A673 (cell line): ENCODE measurements around the gene MORN3. TPM values are rescaled to one million over a fixed set of nuclear protein-coding genes. Genes with fewer than 3 reads are reported as not detected.

ENCODE experiments used
- BruUV-seq: library from RNA; stranded (reverse); fragments of 400-500 nt; replicated peaks from 2 replicates; lab custom pipeline; 2021; lab: Mats Ljungman, UMichigan
- CTCF ChIA-PET: fragments of 300-600 bp; sonication (Branson Sonifier 250); formaldehyde crosslinking; loops from one replicate; lab custom pipeline; 2022; ENCODE audit warnings: antibody characterized with exemption; lab: Charles Lee
- POLR2A ChIA-PET: fragments of 300-600 bp; sonication (Branson Sonifier 250); formaldehyde crosslinking; loops from one replicate; lab custom pipeline; 2022; ENCODE audit warnings: antibody characterized with exemption; ENCODE audit not compliant: low non-redundant PET; lab: Charles Lee
- DNase-seq: peaks from one replicate; pipeline ENCODE4 v3.0.0-alpha.2; 2015; ENCODE audit warnings: low spot score
- H3K27ac ChIP-seq: fragments of 200-600 bp; sonication (generic); 2 replicates; pipeline ENCODE4 v1.5.1; 2016; ENCODE audit warnings: mixed run types, low read depth, mild to moderate bottlenecking, mixed read lengths, antibody characterized with exemption, low read length; ENCODE audit not compliant: poor library complexity, severe bottlenecking
- H3K27me3 ChIP-seq: fragments of 200-600 bp; sonication (generic); replicated peaks from 2 replicates; pipeline ENCODE4 v1.6.1; 2017; ENCODE audit warnings: mixed run types, low read depth, mild to moderate bottlenecking, mixed read lengths, antibody characterized with exemption, low read length; ENCODE audit not compliant: insufficient read depth, poor library complexity
- H3K36me3 ChIP-seq: fragments of 200-600 bp; sonication (generic); 2 replicates; pipeline ENCODE4 v1.6.1; 2016; ENCODE audit warnings: mixed run types, mild to moderate bottlenecking, mixed read lengths, antibody characterized with exemption, low read length; ENCODE audit not compliant: insufficient read depth, poor library complexity, severe bottlenecking
- H3K4me1 ChIP-seq: fragments of 200-600 bp; sonication (generic); 2 replicates; pipeline ENCODE4 v1.6.1; 2017; ENCODE audit warnings: mixed run types, mild to moderate bottlenecking, mixed read lengths, antibody characterized with exemption, low read length; ENCODE audit not compliant: insufficient read depth, poor library complexity, severe bottlenecking
- H3K4me3 ChIP-seq: fragments of 200-600 bp; sonication (generic); 2 replicates; pipeline ENCODE4 v1.5.1; 2016; ENCODE audit warnings: low read depth, mixed run types, mild to moderate bottlenecking, mixed read lengths, low read length; ENCODE audit not compliant: poor library complexity, severe bottlenecking
- H3K9me3 ChIP-seq: fragments of 200-600 bp; sonication (generic); 2 replicates; pipeline ENCODE4 v1.6.1; 2016; ENCODE audit warnings: mixed run types, low read depth, mild to moderate bottlenecking, mixed read lengths, antibody characterized with exemption, low read length; ENCODE audit not compliant: poor library complexity, severe bottlenecking
- EZH2 ChIP-seq: fragments of 200-600 bp; sonication (generic); IDR thresholded peaks from 2 replicates; pipeline ENCODE4 v1.6.1; 2017; ENCODE audit warnings: borderline replicate concordance, low read depth, mild to moderate bottlenecking, mixed read lengths, antibody characterized with exemption, low read length; ENCODE audit not compliant: poor library complexity, severe bottlenecking
- intact Hi-C: fragments of 100-400 bp; cut with micrococcal nuclease; formaldehyde crosslinking; loops from one replicate; pipeline ENCODE4 v1.10.0; 2022; ENCODE audit not compliant: unreplicated experiment
- total RNA-seq: library from RNA; stranded (reverse); gene quantifications from 2 replicates; pipeline ENCODE4 v1.2.3, GENCODE V29; 2021
- TF ChIP-seq, protein P1 (sequence below): fragments of 300-800, 200-600 bp; sonication (generic); conservative IDR thresholded peaks from 2 replicates; pipeline ENCODE4 v1.5.1; 2017; ENCODE audit warnings: low read depth, mild to moderate bottlenecking, antibody characterized with exemption, low read length, moderate library complexity, mixed read lengths

Gene MORN3
- total RNA-seq, 1 experiment from 2014 or later = 0.58 TPM

DNA sequence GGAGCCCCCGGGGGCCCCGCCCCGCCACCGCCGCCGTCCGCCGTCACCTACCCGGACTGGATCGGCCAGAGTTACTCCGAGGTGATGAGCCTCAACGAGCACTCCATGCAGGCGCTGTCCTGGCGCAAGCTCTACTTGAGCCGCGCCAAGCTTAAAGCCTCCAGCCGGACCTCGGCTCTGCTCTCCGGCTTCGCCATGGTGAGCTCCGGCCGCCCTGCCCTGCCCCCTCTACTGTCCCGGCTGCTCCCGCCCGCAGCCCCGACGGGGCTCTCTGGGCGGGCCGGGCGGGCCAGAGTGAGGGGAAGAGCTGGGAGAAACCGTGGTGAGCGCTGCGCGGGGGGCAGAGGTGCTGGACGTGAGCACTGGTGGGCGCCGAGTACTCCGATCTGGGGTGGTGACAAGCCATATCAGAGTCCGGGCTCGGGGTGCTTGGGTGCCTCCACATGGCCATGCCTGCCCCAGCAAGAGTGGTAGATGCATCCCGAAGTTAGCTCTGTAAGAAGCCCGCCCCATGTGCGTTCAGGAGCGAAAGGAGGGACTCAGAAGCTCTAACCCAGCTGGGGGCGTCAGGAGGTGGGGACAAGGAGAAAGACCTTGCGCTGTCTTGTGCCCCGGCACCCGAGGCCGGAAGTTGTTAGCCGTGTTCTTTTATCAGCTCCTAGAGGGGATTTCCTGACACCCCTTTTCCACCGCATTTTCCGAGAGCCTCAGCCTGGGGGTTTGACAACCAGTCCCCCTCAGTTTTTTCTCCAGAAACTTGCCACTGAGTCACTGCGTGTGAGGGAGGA, 42.4 kb downstream of the MORN3 start:
- ChIA-PET CTCF (interaction anchor here (0.6 to 2.5 kb wide), 5 partner anchors 41 to 228 kb away, joined by 4 to 18 read pairs (median 4); no protein-coding TSS in a partner anchor), POLR2A (interaction anchor here (0.6 kb wide), 1 partner anchor 35 kb away, joined by 5 read pairs; no protein-coding TSS in a partner anchor)
- peak overlapping the region; percentile 91 for H3K4me3 ChIP-seq
- peaks cover 31% of the 10 kb centered on the region for H3K4me1 ChIP-seq
- DNase-seq = peak; percentile 86
- intact Hi-C loops = loop anchor here (1.0 to 5.0 kb wide), 2 partner anchors 45 to 75 kb away; no protein-coding TSS in a partner anchor
- no peaks in the 10 kb centered on the region for H3K36me3 ChIP-seq
- TF ChIP-seq EZH2 = no peak
- TF ChIP-seq, protein P1, sequence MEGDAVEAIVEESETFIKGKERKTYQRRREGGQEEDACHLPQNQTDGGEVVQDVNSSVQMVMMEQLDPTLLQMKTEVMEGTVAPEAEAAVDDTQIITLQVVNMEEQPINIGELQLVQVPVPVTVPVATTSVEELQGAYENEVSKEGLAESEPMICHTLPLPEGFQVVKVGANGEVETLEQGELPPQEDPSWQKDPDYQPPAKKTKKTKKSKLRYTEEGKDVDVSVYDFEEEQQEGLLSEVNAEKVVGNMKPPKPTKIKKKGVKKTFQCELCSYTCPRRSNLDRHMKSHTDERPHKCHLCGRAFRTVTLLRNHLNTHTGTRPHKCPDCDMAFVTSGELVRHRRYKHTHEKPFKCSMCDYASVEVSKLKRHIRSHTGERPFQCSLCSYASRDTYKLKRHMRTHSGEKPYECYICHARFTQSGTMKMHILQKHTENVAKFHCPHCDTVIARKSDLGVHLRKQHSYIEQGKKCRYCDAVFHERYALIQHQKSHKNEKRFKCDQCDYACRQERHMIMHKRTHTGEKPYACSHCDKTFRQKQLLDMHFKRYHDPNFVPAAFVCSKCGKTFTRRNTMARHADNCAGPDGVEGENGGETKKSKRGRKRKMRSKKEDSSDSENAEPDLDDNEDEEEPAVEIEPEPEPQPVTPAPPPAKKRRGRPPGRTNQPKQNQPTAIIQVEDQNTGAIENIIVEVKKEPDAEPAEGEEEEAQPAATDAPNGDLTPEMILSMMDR = peak; percentile 11; the same call in 1 of the 2 replicates
- H3K9me3 ChIP-seq = no peaks in the 10 kb centered on the region
- H3K27ac ChIP-seq = peak overlapping the region; percentile 82
- no TSS peak for BruUV-seq
- no peaks in the 10 kb centered on the region for H3K27me3 ChIP-seq

DNA sequence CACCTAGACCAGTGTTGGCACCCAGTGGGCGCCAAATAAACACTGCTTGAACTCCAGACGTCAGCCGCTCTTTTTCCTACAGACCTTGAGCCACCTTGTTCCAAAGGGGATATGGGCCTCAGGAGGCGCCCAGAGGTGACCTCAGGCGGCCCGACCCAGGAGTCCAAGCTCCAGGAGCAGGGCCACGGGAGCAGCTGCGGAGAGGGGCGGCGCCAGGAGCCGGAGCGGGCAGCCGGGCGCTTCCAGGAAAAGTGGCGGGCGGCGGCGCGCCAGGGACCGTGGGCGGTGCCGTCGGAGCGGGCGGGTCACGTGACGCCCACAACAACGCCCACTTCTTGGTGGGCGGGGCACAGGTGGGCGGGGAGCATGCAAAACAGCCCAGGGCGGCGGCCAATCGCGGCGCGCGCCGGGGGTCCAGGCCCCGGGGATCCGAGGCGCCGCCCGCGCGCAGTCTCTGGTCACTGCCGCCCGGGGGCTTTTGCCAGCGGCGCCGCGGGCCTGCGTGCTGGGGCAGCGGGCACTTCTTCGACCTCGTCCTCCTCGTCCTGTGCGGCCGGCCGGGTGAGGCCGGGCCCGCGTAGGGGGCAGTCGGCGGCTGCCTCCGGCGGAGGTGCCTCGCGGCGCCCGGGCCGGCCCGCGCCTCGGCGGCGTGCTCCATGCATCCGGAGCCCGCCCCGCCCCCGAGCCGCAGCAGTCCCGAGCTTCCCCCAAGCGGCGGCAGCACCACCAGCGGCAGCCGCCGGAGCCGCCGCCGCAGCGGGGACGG, 43.2 kb downstream of the MORN3 start, which contains the start of gene ORAI1:
ORAI1 (plus strand) TSS at position 444 of the 766 bp plus-strand sequence.
- H3K4me3 ChIP-seq = peak within 1 kb of the TSS; percentile 91
- no peaks in the 10 kb centered on the region for H3K27me3 ChIP-seq
- peaks cover 31% of the 10 kb centered on the region for H3K4me1 ChIP-seq
- BruUV-seq = no TSS peak
- peak within 1 kb of the TSS; percentile 82 for H3K27ac ChIP-seq
- no peaks in the 10 kb centered on the region for H3K36me3 ChIP-seq
- intact Hi-C loops = loop anchor here (1.0 to 5.0 kb wide), 2 partner anchors 46 to 74 kb away; no protein-coding TSS in a partner anchor
- CTCF ChIA-PET = interaction anchor here (0.6 to 2.5 kb wide), 5 partner anchors 22 to 227 kb away, joined by 3 to 18 read pairs (median 4); no protein-coding TSS in a partner anchor
- peak; percentile 96 for DNase-seq
- TF ChIP-seq, protein P1 = no peak
- TF ChIP-seq EZH2 = no peak
- POLR2A ChIA-PET = interaction anchor here (0.6 kb wide), 2 partner anchors 34 to 47 kb away, joined by 5 read pairs; no protein-coding TSS in a partner anchor
- no peaks in the 10 kb centered on the region for H3K9me3 ChIP-seq

GRCh38 chr12:121620333-121620891, 49.0 kb downstream of the MORN3 start:
- Histone ChIP-seq H3K4me3 (no peak overlapping the region), H3K27ac (no peak overlapping the region)
- POLR2A ChIA-PET = no interaction called here

More at GRCh38 chr12:121620333-121620891, 49.0 kb downstream of the MORN3 start:
- Histone ChIP-seq H3K4me1 (peaks cover 4% of the 10 kb centered on the region), H3K36me3 (no peaks in the 10 kb centered on the region), H3K27me3 (no peaks in the 10 kb centered on the region), H3K9me3 (no peaks in the 10 kb centered on the region)
- CTCF ChIA-PET = no interaction called here
- BruUV-seq = no TSS peak
- no peak for TF ChIP-seq EZH2
- TF ChIP-seq, protein P1 = no peak
- DNase-seq = no peak
- intact Hi-C loops = no loop called here
